NCI-H146 (cell line): Measurements from ENCODE around the gene CTCF.
A peak's percentile ranks its signal among the peaks of the same experiment; 100 is the strongest.

Experiments
- DNase-seq: peaks from one replicate; lab custom pipeline; 2025; lab: John Stamatoyannopoulos, UW

CTCF gene

DNA sequence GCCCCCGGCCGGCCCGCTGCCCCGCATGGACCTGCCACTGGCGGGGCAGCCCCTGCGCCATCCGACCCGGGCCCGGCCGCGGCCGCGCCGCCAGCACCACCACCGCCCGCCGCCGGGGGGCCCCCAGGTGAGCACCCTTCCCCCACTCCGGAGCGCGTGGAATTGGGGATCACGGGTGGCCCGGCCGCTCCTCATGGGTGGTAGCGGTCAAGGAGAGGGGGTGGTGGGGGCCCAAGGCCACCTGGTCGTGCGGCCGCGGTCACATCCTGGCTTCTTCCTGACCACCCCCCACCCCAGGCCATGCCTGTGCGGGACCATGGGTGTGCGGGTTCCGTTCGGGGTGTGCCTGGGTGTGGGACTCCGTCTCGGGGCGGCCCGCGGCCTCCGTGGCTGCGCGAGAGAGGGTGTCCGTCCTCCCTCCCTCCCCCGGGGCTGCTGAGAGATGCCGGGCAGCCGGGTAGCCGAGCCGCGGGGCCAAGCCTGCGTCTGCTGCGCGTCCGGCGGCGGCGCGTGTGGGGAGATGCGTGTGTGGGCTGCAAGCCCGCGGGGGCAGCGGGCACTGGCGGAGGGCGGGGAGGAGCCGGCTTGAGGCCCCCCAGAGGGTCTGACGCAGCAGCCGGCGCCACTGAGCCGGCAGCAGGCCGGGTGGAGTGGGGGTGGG, 90.9 kb downstream of the CTCF start:
- DNase-seq = peak; percentile 30

DNA sequence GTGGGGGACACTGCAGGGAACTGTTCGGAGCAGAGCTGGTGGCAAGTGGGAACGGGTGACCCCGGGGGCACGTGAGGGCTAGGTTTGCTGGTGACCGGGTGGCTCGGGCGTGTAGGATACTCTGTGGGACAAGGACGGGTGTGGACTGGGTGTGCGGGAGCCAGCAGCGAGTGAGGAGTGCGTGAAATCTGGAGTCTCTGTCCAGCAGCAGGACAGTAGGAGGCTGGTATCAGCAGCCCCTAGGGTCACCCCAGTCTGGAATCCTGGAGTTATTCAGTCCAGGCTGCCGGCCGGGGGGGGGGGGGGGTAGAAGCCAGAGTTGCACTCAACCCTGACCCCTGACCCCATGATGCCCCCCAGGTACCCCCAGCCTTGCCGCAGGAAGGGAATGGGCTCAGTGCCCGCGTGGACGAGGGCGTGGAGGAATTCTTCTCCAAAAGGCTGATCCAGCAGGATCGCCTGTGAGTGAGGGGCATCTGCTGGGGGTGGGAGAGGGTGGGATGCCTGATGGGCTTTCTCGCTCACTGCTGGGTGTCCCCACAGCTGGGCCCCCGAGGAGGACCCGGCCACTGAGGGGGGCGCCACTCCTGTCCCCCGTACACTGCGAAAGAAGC, 91.6 kb downstream of the CTCF start:
- DNase-seq = no peak

GRCh38 chr16:67654403-67654911, 92.1 kb downstream of the CTCF start:
- no peak for DNase-seq

GRCh38 chr16:67655363-67655762, 93.0 kb downstream of the CTCF start:
- DNase-seq = no peak

DNA sequence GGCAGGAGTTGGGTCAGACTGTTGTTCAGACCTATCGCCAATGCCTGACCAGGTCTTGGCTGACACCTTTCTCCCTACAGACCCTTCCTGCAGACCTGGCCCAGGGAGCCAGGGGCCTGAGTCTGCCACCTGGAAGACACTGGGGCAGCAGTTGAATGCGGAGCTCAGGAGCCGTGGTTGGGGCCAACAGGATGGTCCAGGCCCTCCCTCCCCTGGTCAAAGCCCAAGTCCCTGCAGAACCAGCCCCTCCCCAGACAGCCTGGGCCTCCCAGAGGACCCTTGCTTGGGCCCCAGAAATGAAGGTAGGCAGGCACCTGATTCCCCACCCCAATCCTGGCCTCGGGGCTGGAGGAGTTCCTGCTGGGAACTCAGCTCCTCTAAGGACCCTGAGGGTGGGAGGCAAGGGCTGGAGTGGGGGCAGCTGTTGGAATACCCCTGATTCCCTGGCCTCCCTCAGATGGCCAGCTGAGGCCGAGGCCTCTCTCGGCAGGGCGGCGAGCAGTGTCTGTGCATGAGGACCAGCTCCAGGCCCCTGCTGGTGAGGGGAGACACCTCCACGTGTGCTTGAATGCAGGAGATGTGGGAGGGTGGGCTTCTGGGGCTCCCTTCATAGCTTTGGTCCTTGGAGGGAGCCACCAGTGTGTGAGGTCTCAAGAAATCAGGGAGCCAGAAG, 94.2 kb downstream of the CTCF start:
- DNase-seq = no peak

DNA sequence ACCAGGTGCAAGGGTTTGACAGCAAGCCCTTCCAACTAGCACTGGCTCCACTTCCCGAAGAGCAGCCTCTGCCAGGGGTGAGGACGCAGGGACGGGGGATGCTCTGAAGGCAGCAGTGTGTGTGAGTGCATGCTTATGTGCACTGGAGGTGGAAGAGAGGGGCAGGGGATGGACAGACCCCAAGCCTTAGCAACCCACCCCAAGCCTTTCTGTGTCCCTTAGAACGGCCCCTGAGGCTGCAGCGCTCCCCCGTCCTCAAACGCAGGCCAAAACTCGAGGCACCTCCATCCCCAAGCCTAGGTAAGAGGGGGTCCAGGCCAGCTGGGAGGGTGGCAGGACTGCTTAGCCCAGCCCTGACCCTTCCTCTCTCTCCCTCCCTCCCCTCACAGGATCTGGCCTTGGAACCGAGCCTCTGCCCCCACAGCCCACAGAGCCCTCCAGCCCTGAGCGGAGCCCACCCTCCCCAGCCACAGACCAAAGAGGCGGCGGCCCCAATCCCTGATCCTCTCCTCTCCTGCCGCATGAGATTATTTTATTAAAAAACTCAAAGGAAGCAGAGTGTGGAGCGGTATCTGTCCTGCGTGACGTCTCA, 94.8 kb downstream of the CTCF start:
- DNase-seq = no peak

DNA sequence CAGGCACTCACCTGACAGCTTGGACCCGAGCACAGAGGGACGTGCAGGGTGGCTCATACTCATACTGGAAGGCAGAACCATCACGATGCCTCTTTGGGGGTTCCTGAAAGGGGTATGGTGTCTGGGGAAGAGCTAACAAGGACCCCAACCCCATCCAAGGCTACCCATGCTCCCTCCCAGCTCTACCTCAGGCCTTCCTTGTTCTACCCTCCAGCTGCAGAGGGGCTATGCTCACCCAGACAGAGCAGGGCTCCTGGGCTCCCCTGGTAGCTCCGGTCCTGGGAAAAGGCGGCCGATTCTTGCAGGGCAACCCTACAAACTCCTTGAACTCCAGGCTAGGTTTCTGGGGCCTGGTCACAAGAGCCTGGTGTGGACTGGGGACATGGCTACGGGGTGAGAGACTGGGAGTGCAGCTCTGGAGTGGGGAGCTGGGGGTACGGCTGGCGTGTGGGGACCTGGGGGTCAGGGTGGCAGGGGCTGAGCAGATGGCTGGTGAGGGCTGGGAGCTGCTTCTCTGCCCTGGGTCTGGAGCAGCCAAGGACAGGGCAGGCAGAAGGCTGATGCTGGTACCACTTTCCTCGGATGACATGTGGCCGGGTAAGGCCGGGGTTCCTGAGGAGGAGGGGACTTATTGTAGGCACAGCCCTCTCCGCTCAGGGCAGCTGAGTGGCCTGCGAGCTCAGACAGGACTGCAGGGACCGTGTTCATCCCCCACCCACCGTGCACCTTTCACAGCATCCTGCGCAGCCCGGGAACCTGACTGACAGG, 95.6 kb downstream of the CTCF start:
- DNase-seq = no peak

GRCh38 chr16:67658849-67659674, 96.7 kb downstream of the CTCF start:
- no peak for DNase-seq

DNA sequence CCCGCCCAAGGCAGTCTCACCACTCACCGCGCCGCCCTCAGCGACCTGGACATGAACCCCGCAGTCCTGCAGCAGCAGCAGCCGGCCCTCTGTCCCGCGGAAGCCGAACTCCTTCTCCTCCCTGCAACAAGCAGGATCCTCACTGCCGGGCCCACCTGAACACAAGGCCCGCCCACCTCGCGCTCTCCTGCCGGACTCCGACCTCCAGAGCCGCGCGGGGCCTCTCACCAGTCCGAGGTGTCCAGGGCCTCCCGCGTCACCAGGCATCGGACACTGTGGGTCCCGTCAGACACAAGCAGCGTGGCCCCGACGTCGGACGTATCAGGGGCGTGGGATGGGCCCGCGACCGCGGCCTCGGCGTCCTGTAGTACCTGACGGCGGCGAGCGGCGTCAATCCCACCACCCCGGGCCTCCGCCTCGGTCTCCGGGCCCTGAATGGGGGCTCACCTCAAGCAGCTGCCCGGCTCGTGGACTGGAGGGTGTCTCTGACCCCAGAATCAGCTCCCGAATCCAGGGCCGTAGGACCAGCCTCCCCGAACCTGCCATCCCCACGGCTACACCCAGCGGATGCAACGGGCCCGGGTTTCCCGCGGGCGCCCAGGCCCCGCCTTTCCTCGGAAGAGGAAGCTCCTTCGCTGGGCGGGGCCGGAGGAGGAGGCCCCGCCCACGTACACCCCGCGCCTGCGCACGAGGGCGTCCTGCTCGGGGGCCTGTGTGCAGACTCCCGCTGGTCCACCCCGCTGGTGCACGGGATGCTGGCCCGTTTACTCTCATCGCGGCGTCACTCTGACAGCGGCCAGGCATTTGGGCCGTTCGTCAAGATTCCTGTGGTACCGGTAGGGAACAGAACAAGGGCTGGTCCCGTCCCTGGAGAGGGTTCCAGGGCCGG, 97.6 kb downstream of the CTCF start, which contains the start of gene ACD:
Gene ACD, minus strand, starts transcription at position 586 of the 889 bp plus-strand sequence. Its CDS starts 40 bp downstream, at position 546.
- peak; percentile 85 for DNase-seq

GRCh38 chr16:67660564-67661028, 98.3 kb downstream of the CTCF start, which contains the start of gene PARD6A:
PARD6A (plus strand) TSS chr16:67660960; CDS start chr16:67661039, 79 bp downstream.
- DNase-seq = peak; percentile 94

GRCh38 chr16:67661101-67661761, 98.9 kb downstream of the CTCF start:
- DNase-seq = no peak

DNA sequence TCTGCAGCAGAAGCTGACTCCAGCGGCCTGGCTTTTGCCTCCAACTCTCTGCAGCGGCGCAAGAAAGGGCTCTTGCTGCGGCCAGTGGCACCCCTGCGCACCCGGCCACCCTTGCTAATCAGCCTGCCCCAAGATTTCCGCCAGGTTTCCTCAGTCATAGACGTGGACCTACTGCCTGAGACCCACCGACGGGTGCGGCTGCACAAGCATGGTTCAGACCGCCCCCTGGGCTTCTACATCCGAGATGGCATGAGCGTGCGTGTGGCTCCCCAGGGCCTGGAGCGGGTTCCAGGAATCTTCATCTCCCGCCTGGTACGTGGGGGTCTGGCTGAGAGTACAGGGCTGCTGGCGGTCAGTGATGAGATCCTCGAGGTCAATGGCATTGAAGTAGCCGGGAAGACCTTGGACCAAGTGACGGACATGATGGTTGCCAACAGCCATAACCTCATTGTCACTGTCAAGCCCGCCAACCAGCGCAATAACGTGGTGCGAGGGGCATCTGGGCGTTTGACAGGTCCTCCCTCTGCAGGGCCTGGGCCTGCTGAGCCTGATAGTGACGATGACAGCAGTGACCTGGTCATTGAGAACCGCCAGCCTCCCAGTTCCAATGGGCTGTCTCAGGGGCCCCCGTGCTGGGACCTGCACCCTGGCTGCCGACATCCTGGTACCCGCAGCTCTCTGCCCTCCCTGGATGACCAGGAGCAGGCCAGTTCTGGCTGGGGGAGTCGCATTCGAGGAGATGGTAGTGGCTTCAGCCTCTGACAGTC, 99.7 kb downstream of the CTCF start:
- no peak for DNase-seq

DNA sequence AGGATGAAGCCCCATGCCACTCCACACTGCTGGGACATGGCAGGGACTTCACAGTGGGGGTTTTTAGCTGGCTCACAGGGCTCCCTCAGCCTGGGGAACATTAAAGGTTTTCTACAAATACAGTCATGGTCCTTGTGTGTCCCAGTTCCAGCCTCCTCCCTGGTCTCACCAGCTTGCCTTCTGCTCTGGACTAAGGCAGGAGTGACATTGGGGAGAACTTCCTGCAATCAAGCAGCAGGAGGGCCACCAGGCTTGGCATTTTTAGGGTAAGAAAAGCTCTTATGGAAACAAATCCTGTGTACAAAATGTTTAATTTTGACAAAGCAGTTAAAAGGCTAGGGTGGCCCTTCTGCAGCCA, 100.3 kb downstream of the CTCF start:
- DNase-seq = no peak

DNA sequence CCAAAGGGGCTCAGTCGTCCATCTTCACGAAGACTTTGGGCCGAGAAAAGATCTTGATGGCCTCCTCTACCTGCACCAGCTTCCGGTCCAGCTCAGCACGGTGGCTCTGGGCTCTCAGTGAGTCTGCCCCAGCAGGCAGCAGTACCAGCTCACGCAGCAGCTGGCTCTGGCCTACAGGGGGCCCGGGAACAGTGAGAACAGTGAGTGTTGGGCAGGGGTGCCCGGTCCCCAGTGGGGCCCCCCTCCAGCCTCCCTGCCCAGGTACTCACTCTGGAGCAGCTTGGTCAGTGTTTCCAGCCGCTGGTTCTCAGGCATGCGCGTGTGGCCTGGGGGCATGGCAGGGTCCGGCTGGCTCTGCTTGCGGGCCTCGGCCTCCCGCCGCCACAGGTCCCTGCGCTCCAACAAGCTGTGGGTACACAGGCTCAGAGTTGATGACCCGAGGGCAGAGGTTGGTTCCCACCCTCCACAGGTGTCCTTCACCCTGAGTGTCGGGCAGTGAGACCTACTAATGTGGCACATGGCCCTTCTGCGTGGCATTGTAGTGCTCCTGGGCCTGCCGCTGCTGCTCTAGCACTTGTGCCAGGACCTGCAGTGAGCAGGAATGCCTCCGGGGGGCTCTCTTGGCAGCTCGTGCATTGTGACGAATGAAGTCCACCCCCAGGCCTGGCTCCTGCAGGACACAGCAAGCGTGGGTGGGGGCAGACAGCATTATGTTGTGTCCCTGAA, 101.0 kb downstream of the CTCF start:
- DNase-seq = no peak

- no peak for DNase-seq
Observed at GRCh38 chr16:67663877-67664222, 101.5 kb downstream of the CTCF start.

DNA sequence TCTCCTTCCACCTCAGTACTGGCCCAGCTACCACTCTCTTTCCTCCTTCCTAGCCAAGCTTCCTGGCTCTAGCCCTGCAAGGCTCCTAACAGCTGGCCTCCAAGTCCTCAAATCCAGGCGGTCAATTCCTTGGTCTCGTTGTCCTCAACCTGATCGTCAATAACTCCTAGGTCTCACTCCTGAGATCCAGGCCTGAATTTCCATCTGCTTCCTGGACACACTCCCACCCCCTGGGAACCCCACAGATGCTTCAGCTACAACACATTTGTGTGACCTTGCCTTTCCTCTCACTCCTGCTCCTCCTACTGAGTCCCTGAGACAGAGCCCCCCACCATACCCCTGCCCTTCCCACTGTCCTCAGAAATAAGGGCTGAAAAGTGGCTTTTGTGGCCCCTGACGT, 101.9 kb downstream of the CTCF start:
- no peak for DNase-seq

DNA sequence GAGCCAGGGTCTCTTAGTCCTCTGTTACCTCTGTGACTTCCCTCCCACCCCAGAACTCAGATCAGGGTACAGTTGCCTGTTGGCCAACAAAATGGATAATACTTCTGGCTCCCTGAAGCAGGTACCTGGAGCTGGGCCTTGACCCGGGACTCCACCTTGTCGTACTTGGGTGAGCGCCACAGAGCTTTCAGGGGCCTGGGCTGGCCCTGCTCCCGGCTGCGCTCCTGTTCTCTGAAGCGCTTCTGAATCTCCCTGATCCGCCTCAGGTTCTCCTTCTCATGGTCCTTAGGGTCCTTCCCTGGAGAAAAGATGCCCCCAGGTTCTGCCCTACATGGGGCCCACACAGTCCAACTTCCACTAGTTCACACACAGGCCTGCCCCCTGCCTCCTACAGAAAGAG, 102.5 kb downstream of the CTCF start:
- DNase-seq = no peak

- DNase-seq = no peak
Observed at GRCh38 chr16:67665598-67665997, 103.3 kb downstream of the CTCF start.
